Fibroblast of skin of abdomen (primary cell): Measurements from ENCODE around the gene NUP93.
"Not testable (repeated sequence)": the region's sequence is repeated elsewhere in the genome, so short reads cannot be mapped to it uniquely, and the experiment has no call there.

Source experiments
- DNase-seq: peaks from one replicate; pipeline ENCODE4 v3.0.0-alpha.2; 2013

NUP93 gene

DNA sequence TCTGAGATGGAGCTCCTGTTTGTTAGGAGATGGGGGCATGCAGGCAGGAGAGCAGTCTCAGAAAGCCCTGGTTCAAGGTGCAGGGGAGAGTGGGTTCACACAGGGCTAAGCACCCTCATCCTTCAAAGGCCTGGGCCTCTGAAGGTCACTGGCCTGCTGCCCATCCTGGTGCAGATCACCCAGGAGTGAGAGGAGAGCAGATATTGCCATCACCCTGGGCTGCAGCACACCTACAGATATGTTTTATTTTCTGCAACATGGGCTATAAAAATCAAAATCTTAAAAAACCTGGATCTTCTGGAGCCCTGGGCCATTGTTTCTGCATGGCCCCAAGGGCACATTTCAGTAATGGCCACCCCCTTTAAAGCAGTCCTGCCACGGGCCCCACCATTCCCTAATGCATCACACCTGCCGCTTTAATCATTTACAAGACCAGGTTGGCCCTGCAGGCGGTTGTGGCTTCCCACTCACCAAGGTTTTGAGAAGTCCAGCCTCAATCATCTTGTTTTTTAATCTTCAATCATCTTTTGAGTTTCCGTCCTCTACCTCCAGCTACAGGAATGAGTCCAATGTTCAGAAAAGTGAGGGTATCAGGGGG is 20.4 kb upstream of the NUP93 start:
- DNase-seq: no peak

DNA sequence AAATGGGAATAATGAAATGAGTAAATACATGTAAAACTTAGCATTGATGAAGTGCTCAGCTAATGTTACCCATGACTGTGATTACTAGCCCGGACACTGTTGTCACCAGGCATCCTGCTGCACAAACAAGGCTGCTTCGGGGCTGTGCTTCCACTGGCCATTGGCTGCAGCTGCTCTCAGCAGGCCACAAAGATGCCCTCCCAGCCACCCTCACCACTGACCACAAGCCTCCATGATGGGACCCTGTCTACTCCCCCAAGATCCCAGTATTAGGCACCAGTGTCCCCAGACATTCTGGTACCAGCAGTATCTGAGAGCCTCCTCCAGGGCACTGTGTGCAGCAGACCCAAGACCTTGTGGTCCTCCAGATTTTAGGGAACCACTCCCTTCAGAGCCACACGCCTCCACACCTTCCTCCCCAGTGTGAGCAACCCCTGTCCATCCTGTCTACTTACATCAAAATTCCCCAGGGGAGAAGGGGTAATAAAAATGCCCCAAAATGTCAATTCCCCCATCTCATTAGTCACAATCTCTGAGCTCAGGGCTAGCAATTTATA is 19.7 kb upstream of the NUP93 start:
- DNase-seq: no peak

DNA sequence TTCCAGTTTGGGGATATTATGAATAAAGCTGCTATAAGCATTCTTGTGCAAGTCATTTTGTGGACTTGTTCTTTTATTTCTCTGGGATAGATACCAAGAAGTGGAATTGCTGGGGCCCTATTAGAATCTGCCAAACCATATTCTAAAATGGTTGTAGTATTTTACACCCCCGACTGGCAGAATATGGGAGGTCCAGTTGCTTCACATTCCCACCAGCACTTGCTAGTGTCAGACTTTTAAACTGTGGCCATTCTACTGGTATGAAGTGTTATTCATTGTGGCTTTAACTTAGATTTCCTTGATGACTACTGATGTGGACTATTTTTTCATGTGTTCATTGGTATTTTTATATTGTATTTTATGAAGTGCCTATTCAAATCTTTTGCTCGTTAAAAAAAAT is 18.1 kb upstream of the NUP93 start:
- no peak for DNase-seq

DNA sequence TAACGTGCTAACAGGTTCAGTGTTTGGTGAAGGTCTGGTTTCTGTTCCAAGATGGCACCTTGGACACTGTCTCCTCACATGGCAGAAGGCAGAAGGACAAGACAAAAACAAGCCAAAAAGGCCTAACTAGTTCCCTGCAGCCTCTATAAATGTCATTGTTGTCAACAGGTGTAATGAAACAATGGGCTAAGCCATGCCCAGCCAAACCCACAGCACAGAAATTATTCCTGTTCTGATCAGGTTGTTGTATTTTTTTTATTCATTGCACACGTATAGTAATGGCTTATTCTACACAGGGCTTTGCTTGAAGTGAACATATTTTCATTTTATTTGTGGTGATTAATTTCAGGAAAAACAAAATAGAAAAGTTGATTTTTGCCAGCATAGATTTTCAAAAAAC is 16.1 kb upstream of the NUP93 start:
- no peak for DNase-seq

DNA sequence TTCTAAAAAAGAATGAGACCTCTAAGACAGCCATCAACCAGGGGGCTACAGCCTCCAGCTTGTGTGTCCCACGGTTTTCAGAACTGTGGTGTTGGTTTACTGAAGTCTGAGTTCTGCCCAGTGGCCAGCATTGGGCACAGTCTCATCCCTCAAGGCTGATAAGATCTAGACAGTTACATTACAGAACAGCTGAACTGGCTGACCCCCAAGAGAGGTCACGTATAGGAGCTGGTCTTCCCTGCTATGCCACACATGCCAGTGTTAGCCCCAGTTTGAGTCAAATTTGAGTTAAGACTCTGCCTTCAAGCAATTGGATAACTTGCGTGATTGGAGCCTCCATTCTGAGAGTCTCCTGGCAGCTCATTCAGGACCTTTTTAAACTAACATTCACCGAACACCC is 14.8 kb upstream of the NUP93 start:
- DNase-seq: no peak

DNA sequence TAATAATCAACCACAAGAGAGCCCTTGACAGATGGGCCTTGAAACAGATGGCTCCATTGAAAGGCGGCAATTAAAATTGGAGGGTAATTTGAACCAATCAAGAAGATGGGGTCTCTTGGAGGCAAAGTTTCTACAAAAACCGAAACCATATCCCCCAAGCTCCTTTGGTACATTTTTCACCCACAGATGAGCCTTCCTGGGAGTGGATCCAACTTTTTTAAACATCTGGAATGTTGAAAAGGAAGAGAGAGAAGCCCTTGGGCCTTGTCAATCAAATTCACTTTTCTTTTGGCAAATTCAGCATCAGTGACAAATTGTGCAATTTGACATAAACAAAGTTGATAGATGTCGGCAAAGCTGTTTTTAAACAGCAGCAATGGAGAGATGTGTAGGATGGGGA is 13.2 kb upstream of the NUP93 start:
- DNase-seq: no peak

DNA sequence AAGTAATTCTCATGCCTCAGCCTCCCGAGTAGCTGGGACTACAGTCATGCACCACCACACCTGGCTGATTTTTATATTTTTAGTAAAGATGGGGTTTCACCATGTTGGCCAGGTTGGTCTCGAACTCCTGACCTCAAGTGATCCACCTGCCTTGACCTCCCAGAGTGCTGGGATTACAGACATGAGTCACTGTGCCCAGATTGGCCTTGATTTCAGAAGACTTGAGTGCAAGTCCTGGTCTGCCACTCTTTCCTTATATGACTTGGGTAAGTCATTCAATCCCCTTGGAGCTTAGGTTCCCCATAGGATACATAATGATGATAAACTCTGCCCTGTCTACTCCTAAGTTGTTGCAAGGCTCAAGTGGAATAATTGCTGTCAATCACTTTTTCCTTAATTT is 12.4 kb upstream of the NUP93 start:
- not testable (repeated sequence) for DNase-seq

DNA sequence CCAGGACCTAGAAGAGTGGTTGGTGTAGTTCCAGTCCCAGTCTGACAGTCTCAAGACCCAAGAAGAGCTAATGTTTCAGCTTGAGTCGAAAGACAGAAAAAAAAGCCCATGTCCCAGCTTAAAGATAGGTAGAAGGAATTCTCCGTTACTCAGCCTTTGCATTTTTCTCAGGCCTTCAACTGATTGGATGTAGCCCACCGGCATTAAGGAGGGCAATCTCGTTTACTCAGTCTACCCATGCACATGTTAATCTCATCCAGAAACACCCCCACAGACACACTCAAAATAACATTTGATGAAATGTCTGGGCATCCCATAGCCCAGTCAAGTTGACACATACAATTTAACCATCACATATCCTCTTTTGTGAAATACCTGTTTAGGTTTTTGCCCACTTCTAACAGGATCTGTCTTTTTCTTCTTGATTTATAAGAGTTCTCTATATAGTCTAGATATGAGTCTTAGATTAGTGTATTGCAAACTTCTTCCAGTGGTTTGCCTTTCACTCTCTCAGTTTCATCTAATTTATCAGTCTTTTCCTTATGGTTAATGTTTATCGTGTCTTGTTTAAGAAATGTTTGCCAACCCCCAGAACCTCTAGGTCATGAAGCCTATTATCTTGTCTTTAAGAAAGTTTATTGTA is 7.6 kb upstream of the NUP93 start:
- no peak for DNase-seq

DNA sequence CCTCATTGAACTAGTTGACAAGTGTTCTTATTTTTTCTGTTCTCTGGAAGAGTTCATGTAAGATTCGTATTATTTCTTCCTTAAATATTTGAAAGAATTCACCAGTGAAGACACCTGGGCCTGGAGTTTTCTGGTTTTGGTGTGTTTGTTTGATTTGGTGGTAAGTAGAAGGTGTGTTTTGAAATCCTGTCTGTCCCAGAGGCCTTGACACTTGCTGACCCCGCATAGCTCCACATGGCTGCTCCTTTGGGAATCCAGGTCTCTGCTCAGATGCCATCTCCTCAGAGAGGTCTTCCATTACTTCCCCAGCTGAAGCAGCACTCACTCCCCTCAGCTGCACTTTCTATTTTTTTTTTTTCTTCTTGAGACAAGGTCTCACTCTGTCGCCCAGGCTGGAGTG is 5.7 kb upstream of the NUP93 start:
- no peak for DNase-seq

DNA sequence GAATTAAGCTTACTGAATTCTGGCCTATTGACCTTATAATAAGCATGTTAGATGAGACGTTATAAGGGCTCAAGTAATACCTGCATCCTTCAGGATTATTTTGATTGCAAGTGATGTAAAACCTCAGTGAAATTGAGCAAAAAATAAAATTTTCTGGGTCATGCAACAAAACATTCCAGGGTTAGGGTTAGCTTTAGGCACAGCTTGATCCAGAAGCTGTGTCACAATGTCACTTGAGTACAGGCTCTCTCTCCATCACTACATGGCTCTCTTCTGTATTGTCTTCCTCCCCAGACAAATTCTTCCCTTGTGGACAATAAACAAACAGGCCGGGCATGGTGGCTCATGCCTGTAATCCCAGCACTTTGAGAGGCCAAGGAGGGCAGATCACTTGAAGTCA is 3.6 kb upstream of the NUP93 start:
- DNase-seq: no peak

DNA sequence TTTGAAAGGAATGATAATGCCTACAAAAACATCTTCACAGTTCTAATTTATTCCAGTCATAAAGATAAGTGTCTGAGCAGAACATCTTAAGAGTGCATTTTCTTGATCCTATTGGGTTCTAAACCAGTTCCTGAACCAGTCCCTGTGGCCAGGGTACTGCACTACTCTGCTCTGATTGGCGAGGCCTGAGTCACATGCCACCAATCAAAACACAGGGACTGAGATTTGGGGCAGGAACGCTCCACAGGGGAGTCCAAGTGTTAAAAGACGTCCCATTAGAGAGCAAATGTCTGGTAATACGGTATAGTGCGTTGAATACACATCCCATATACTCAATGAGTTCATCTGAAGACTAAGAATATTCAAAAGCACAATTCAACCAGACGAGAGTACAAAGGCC is 3.0 kb upstream of the NUP93 start:
- DNase-seq: no peak

DNA sequence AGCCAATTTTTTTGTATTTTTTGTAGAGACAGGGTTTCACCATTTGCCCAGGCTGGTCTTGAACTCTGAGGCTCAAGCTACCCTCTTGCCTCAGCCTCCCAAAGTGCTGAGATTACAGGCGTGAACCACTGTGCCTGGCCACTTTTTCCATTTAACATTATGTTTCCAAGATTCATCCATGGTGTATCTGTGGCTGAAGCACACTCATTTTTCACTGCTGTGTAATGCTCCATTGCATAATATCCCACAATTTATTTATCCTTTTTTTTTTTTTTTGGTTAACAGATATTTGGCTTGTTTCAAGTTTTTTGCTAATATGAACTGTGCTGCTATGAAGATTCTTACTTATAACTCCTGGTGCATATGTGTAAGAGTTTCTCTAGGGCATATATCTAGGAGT is 1.9 kb upstream of the NUP93 start:
- DNase-seq: no peak

DNA sequence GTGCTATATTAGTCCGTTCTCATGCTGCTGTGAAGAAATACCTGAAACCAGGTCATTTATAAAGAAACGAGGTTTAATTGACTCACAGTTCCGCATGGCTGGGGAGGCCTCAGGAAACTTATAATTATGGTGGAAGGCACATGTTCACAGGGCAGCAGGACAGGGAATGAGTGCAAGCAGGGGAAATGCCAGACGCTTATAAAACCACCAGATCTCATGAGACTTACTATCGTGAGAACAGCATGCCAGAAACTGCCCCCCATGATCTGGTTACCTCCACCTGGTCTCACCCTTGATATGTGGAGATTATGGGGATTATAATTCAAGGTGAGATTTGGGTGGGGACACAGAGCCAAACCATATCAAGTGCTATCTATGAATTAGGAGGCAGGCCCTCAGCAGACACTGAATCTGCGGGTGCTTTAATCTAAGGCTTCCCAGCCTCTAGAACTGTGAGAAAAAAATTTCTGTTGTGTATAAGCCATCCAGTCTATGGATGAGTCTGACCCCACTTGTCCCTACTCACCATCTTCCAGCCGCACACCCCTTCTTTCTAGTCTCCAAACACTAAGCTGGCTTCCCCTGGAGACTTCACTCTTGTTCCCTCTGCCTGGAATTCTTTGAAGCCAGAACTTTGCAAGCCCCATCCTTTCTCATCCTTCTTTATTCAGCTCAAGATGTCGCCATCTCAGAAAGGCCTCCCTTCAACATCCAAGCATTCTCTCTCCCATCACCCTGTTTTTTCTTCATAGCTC is 772 bp upstream of the NUP93 start:
- DNase-seq: peak; percentile 19

DNA sequence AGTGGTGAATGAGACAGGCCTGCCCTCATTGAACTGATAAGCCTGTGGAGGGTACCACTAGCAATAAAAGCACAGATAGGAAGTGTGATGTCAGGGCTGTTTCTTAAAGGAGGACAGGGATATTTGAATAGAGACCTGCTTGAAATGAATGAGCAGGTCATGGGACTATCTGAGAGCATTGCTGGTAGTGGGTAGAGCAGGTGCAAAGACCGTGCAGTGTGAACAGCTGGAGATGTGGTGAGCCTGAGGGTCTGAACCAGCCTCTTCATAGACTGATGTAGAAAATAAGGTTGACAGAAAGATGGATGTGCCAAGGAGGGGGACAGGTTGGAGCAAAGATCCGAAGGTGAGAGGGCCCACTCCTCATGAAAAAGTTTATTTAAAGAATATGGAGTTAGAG is 2.4 kb downstream of the NUP93 start:
- no peak for DNase-seq

DNA sequence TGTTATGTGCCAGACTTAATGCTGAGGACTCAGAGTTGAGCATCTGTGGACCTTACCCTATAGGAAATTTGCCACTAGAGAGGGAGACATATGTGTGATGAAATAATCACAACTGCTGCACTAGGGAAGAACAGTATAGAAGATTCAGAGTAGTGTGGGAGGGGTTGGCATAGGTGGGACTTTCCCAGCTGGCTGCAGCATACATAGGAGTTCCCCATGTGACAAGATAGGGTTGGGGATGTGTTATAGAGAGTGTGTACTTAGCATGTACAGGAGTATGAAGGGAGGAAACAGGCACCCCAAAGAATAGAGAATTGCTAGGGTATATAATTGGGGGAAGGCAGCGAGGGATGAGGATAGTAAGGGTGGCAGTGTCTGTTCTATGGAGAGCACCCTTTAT is 2.9 kb downstream of the NUP93 start:
- no peak for DNase-seq

DNA sequence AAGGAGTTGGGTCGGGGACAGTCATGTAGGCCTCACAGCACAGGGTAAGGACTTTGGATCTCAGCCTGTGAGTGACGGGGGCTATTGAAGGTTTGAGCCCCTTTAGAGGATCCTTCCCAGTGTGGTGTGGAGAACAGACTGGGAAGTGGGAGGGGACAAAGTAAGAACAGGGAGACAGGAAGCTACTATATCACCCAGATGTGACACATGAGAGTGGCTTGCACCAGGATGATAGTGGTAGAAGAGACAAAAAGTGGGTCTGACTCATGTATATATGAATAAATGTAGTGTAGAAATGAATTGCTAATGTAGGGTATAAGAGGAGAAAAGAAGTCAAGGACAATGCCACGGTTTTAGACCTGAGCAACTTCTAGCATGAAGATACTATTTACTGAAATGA is 4.5 kb downstream of the NUP93 start:
- no peak for DNase-seq

DNA sequence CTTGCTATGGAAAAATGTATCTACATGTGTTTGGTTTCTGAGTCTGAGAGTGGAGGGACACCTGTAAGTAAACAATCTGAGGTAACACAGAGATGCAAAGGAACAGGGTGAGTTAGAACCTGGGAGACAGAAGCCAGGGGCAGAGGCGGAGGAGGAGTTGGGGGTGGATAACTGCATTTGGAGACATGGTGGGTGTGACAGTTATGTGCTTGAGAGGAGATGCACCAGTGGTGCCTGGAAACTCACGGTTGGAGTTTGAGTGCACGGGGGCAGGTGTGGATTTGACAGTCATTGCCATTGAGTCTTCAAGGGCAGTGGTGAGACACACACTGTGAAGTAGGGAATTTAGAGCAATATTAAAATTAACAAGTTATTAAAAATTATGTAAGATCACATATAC is 6.5 kb downstream of the NUP93 start:
- DNase-seq: no peak

DNA sequence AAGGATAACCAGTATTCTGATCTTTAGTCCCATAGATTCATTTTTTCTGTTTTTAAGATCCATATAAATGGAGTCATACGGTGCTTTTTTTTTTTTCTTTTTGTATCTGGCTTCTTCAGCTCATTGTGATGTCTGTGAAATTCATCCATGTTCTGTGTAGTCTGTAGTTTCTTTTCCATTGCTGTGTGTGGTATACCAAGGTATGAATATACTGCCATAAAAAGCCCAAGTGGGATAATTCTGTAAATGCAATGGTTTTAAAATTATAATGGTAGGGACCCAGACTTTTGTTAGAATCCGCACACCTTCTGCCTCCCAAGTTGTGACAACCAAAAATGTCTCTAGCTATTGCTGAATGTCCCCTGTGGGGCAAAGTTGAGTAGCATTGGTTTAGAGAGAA is 7.6 kb downstream of the NUP93 start:
- DNase-seq: no peak

DNA sequence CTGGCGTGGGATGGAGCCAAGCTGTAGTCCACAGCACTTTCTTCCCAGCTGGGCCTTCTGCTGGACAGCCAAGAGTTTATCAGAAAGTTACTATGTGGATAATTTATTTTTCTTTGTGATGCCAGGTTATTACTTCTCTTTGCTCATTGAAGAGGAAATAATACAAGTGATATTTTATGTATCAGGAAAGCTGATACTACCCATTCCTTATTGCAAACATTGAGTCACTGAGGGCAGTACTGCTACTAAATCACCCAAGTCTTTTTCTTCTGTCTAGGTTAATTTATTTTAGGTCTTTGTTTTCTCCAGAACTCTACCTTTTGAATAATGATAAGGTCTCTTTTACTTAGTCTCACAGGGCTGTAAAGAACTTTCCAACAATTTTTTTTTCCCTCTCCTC is 8.3 kb downstream of the NUP93 start:
- no peak for DNase-seq

DNA sequence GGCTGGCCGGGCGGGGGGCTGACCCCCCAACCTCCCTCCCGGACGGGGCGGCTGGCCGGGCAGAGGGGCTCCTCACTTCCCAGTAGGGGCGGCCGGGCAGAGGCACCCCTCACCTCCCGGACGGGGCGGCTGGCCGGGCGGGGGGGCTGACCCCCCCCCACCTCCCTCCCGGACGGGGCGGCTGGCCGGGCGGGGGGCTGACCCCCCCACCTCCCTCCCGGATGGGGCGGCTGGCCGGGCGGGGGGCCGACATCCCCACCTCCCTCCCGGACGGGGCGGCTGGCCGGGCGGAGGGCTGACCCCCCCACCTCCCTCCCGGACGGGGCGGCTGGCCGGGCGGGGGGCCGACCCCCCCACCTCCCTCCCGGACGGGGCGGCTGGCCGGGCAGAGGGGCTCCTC is 9.4 kb downstream of the NUP93 start:
- DNase-seq: not testable (repeated sequence)

DNA sequence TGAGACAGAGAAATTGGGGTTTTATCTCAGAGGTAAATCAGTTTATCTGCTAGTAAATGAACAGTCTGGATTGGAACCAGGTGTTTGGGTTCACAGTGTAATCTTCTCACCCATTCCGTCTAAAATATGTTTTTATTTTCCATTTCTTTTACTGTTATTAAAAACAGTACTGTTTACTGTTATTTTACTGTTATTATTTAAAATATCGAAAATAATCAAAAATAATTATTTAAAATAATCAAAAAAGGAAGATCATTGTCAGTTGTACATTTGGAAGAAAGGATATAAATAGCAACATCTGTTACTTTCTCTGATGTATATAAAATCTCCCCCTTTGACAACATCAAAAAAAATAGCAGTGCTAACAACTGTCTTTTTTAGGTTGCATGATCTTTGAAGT is 11.5 kb downstream of the NUP93 start:
- DNase-seq: no peak

DNA sequence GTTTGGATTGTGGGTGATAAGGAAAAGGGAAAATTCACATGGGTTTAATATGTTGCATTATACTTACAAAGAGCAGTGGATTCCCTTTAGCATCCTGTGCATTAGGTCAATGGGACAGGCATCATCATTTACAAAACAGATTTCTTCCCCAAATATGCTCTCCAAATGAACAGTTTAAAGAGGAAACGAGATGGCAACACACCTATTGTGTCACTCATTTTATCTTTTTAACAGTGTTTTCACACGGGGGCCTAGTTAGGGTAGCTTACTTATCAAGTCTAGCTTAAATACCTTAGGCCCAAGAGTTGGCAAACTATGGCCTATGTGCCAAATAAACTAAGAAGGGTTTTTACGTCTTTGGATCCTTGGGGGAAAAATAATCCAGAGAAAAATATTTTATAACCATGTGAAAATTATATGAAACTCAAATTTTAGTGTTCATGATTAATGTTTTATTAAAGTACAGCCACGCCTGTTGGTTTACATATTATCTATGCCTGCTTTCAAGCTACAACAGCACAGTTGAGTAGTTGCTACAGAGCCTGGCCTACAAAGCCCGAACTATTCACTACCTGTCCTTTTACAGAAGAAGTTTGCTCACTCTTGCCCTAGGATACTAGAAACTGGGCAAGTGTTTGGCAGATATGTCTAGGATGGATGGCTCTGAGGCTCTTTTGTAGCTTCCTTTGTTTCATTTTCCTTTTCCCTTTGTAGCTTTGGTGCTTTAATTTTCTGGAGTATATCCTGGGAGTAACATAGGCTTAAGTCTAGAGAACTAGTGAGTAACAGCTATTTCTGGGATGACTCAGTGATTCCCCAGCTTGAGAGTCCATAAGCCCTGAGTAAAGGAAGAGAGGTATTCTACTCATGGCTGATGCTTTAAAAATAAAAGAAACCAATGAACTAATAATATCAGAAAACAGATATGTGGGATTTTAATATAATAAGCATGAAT is 12.4 kb downstream of the NUP93 start:
- peak; percentile 85 for DNase-seq

DNA sequence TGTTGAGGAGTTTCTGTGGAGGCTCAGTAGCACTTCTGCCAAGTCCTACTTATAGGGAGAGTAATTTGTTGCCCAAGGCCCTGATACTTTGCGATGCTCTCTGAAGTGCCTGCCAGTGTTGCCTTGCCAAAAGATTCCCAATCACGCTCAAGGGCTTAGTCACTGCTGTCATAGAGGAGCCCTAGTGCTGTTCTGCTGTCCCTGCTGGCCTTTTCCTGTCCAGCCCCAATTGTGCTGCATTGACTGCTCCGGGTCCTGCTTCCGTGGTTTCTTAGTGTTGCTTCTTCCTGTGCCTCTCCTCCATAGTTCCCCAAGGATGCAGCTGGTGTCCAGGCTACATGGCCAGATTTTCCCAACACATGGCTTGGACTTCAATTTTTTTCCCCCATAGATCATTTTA is 13.9 kb downstream of the NUP93 start:
- peak; percentile 36 for DNase-seq
